Liver (tissue), 9 donors: Measurements from ENCODE around the gene SLC2A6. TPM values are rescaled to one million over a fixed set of nuclear protein-coding genes. Genes with fewer than 3 reads are reported as not detected.

Experiments used
- DNase-seq: peaks from one replicate; pipeline ENCODE4 v3.0.0-alpha.2; 2017; ENCODE audit warnings: low spot score
- H3K27ac ChIP-seq, 2 donors: one replicate each; pipeline ENCODE4 v1.7.0; 2013; ENCODE audit warnings: inconsistent platforms in 2 of 2, low read length in 2 of 2, control low read depth in 1 of 2, low read depth in 1 of 2, mild to moderate bottlenecking in 1 of 2
- H3K27me3 ChIP-seq, 4 donors: one replicate each; pipeline versions ENCODE4 v1.6.1 to v1.7.0; 2013; ENCODE audit warnings: low read length in 3 of 4, inconsistent platforms in 1 of 4, mild to moderate bottlenecking in 1 of 4, moderate library complexity in 1 of 4; ENCODE audit not compliant: control insufficient read depth in 4 of 4, insufficient read depth in 4 of 4
- H3K36me3 ChIP-seq, 4 donors: one replicate each; pipeline versions ENCODE4 v1.6.1 to v1.7.0; 2013; ENCODE audit warnings: low read length in 3 of 4, mild to moderate bottlenecking in 3 of 4, low read depth in 1 of 4, moderate library complexity in 1 of 4; ENCODE audit not compliant: control insufficient read depth in 4 of 4, insufficient read depth in 3 of 4
- H3K4me1 ChIP-seq, 4 donors: one replicate each; pipeline versions ENCODE4 v1.6.1 to v1.7.0; 2013; ENCODE audit warnings: low read length in 3 of 4, mild to moderate bottlenecking in 3 of 4, moderate library complexity in 1 of 4; ENCODE audit not compliant: control insufficient read depth in 4 of 4, insufficient read depth in 4 of 4
- H3K4me3 ChIP-seq, 3 donors: one replicate each; pipeline versions ENCODE4 v1.6.1 to v1.7.0; 2013; ENCODE audit warnings: low read length in 3 of 3, control low read depth in 1 of 3, low read depth in 1 of 3, mild to moderate bottlenecking in 1 of 3
- H3K9ac ChIP-seq, 2 donors: one replicate each; pipeline ENCODE4 v1.7.0; 2013; ENCODE audit warnings: low read length in 2 of 2, mild to moderate bottlenecking in 2 of 2, moderate library complexity in 2 of 2, control low read depth in 1 of 2, low read depth in 1 of 2
- H3K9me3 ChIP-seq, 4 donors: one replicate each; pipeline versions ENCODE4 v1.6.1 to v1.7.0; 2013; ENCODE audit warnings: low read length in 3 of 4; ENCODE audit not compliant: control insufficient read depth in 4 of 4
- EGR1 ChIP-seq, 2 donors: IDR thresholded peaks; 2 replicates each; pipeline ENCODE4 v1.6.1; 2016 to 2018; ENCODE audit warnings: antibody characterized with exemption in 2 of 2, low read depth in 2 of 2
- FOXA1 ChIP-seq: IDR thresholded peaks from 2 replicates; pipeline ENCODE4 v1.6.1; 2016; ENCODE audit warnings: antibody characterized with exemption
- FOXA2 ChIP-seq: IDR thresholded peaks from 2 replicates; pipeline ENCODE4 v1.6.1; 2016; ENCODE audit warnings: antibody characterized with exemption
- GABPA ChIP-seq, 2 donors: IDR thresholded peaks in 1 of 2; conservative IDR thresholded peaks in 1 of 2; 2 replicates each; pipeline ENCODE4 v1.6.1; 2016; ENCODE audit warnings: antibody characterized with exemption in 2 of 2, mild to moderate bottlenecking in 1 of 2, moderate library complexity in 1 of 2
- HNF4A ChIP-seq, 2 donors: conservative IDR thresholded peaks; 2 replicates each; pipeline ENCODE4 v1.6.1; 2016; ENCODE audit warnings: antibody characterized with exemption in 2 of 2, mild to moderate bottlenecking in 2 of 2
- HNF4G ChIP-seq: IDR thresholded peaks from 2 replicates; pipeline ENCODE4 v1.6.1; 2016; ENCODE audit warnings: antibody characterized with exemption
- JUND ChIP-seq, 2 donors: IDR thresholded peaks; 2 replicates each; pipeline ENCODE4 v1.6.1; 2016; ENCODE audit warnings: antibody characterized with exemption in 2 of 2
- NR2F2 ChIP-seq: IDR thresholded peaks from 2 replicates; pipeline ENCODE4 v1.6.1; 2016; ENCODE audit warnings: antibody characterized with exemption
- RAD21 ChIP-seq, 2 donors: IDR thresholded peaks; 2 replicates each; pipeline ENCODE4 v1.6.1; 2016; ENCODE audit warnings: antibody characterized with exemption in 2 of 2, mild to moderate bottlenecking in 2 of 2
- RXRA ChIP-seq, 2 donors: IDR thresholded peaks; 2 replicates each; pipeline ENCODE4 v1.6.1; 2017 to 2018; ENCODE audit warnings: antibody characterized with exemption in 2 of 2, mild to moderate bottlenecking in 1 of 2
- SP1 ChIP-seq: IDR thresholded peaks from 2 replicates; pipeline ENCODE4 v1.6.1; 2018; ENCODE audit warnings: antibody characterized with exemption, mild to moderate bottlenecking
- TAF1 ChIP-seq: conservative IDR thresholded peaks from 2 replicates; pipeline ENCODE4 v1.6.1; 2016; ENCODE audit warnings: antibody characterized with exemption, mild to moderate bottlenecking
- YY1 ChIP-seq: IDR thresholded peaks from 2 replicates; pipeline ENCODE4 v1.6.1; 2016; ENCODE audit warnings: antibody characterized with exemption, mild to moderate bottlenecking
- WGBS: extraction: QIAGEN DNeasy Blood & Tissue Kit; methylation state at CpG from one replicate; pipeline ENCODE4 v1.1.7; 2013; 5-methylcytosine and 5-hydroxymethylcytosine counted together
- polyA plus RNA-seq, 2 donors: library from polyadenylated mRNA; stranded (reverse) in 1 of 2; unstranded in 1 of 2; fragments of 200-250 nt in 1 of 2; fragments of >200 nt in 1 of 2; fragmentation: Nextera tagmentation in 1 of 2; extraction: Ambion mirVana in 1 of 2; gene quantifications; one replicate each; pipeline versions ENCODE4 v1.2.1 to v1.2.3, GENCODE V29; 2013 to 2015
- total RNA-seq, 2 donors: library from RNA; depleted of rRNA; stranded (reverse); fragments of >200 nt; gene quantifications; one replicate each; pipeline ENCODE4 v1.2.3, GENCODE V29; 2014
- TF ChIP-seq, protein P1 (sequence below): IDR thresholded peaks from 2 replicates; pipeline ENCODE4 v1.6.1; 2016; ENCODE audit warnings: antibody characterized with exemption, mild to moderate bottlenecking
- TF ChIP-seq, protein P2 (sequence below): IDR thresholded peaks from 2 replicates; pipeline ENCODE4 v1.6.1; 2016; ENCODE audit warnings: antibody characterized with exemption
- TF ChIP-seq, protein P3 (sequence below): IDR thresholded peaks from 2 replicates; pipeline ENCODE4 v1.6.1; 2016; ENCODE audit warnings: antibody characterized with exemption
- TF ChIP-seq, protein P4 (sequence below): IDR thresholded peaks from 2 replicates; pipeline ENCODE4 v1.6.1; 2016; ENCODE audit warnings: antibody characterized with exemption
- TF ChIP-seq, protein P5 (sequence below): fragments of 150-350 bp; IDR thresholded peaks from 2 replicates; pipeline ENCODE4 v1.5.1; 2017; ENCODE audit warnings: improper control_type of control experiment, low read depth, low read length; ENCODE audit not compliant: missing input control
- donor health status: healthy.
- donor health status: healthy.
- donor health status: healthy.
- donor health status: healthy.
- donor health status: healthy.

Gene SLC2A6
- total and polyA plus RNA-seq, 4 donors, result 1.7 to 3.9 (median 2.3) TPM

DNA sequence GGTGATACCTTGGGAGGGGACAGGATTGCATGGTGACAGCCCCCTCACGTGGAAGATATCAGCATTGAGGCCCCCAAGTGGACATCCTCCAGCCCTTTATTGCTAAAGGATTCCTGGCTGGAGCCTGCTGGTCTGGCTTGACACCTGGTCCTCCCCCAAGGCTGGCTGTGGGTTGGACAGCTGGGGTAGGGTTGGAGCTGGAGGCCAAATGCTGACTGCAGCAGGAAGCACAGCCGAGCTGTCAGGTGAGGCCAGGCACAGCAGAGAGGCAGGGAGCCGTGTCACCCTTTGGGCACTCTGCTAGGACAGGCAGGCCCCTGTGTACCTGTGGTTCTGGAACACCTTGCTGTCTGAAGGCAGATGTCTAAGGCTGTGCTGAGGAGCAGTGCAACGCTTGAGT, 16.9 kb downstream of the SLC2A6 start:
- Histone ChIP-seq H3K36me3 (peaks cover 2 to 12% (median 9%) of the 10 kb centered on the region in 4 donors), H3K4me3 (no peak overlapping the region), H3K9me3 (no peaks in the 10 kb centered on the region), H3K27ac (no peak overlapping the region), H3K4me1 (peaks cover 7 to 29% (median 21%) of the 10 kb centered on the region in 4 donors), H3K9ac (no peak overlapping the region), H3K27me3 (no peaks in the 10 kb centered on the region)
- WGBS, result 44% methylated on average over 4 of the region's 4 CpGs
- DNase-seq, result no peak
- TF ChIP-seq FOXA1 (no peak), GABPA (IDR thresholded peaks at IDR 0.05 in 1 of 2, conservative IDR thresholded peaks at IDR 0.05 in 1 of 2) (no peak), TAF1 (no peak), RAD21 (IDR thresholded peaks at IDR 0.05) (no peak), RXRA (IDR thresholded peaks at IDR 0.05) (no peak), JUND (IDR thresholded peaks at IDR 0.05) (no peak), NR2F2 (no peak), HNF4A (conservative IDR thresholded peaks at IDR 0.05) (no peak), YY1 (no peak), FOXA2 (no peak), HNF4G (no peak), SP1 (no peak), EGR1 (IDR thresholded peaks at IDR 0.05; ENCODE audit: low read depth in 2 of 2) (no peak)
- TF ChIP-seq, protein P1, sequence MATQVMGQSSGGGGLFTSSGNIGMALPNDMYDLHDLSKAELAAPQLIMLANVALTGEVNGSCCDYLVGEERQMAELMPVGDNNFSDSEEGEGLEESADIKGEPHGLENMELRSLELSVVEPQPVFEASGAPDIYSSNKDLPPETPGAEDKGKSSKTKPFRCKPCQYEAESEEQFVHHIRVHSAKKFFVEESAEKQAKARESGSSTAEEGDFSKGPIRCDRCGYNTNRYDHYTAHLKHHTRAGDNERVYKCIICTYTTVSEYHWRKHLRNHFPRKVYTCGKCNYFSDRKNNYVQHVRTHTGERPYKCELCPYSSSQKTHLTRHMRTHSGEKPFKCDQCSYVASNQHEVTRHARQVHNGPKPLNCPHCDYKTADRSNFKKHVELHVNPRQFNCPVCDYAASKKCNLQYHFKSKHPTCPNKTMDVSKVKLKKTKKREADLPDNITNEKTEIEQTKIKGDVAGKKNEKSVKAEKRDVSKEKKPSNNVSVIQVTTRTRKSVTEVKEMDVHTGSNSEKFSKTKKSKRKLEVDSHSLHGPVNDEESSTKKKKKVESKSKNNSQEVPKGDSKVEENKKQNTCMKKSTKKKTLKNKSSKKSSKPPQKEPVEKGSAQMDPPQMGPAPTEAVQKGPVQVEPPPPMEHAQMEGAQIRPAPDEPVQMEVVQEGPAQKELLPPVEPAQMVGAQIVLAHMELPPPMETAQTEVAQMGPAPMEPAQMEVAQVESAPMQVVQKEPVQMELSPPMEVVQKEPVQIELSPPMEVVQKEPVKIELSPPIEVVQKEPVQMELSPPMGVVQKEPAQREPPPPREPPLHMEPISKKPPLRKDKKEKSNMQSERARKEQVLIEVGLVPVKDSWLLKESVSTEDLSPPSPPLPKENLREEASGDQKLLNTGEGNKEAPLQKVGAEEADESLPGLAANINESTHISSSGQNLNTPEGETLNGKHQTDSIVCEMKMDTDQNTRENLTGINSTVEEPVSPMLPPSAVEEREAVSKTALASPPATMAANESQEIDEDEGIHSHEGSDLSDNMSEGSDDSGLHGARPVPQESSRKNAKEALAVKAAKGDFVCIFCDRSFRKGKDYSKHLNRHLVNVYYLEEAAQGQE, result no peak
- TF ChIP-seq, protein P2, sequence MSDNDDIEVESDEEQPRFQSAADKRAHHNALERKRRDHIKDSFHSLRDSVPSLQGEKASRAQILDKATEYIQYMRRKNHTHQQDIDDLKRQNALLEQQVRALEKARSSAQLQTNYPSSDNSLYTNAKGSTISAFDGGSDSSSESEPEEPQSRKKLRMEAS, result no peak
- TF ChIP-seq, protein P3, sequence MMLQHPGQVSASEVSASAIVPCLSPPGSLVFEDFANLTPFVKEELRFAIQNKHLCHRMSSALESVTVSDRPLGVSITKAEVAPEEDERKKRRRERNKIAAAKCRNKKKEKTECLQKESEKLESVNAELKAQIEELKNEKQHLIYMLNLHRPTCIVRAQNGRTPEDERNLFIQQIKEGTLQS, result no peak
- TF ChIP-seq, protein P4, sequence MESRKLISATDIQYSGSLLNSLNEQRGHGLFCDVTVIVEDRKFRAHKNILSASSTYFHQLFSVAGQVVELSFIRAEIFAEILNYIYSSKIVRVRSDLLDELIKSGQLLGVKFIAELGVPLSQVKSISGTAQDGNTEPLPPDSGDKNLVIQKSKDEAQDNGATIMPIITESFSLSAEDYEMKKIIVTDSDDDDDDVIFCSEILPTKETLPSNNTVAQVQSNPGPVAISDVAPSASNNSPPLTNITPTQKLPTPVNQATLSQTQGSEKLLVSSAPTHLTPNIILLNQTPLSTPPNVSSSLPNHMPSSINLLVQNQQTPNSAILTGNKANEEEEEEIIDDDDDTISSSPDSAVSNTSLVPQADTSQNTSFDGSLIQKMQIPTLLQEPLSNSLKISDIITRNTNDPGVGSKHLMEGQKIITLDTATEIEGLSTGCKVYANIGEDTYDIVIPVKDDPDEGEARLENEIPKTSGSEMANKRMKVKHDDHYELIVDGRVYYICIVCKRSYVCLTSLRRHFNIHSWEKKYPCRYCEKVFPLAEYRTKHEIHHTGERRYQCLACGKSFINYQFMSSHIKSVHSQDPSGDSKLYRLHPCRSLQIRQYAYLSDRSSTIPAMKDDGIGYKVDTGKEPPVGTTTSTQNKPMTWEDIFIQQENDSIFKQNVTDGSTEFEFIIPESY, result no peak
- TF ChIP-seq, protein P5, sequence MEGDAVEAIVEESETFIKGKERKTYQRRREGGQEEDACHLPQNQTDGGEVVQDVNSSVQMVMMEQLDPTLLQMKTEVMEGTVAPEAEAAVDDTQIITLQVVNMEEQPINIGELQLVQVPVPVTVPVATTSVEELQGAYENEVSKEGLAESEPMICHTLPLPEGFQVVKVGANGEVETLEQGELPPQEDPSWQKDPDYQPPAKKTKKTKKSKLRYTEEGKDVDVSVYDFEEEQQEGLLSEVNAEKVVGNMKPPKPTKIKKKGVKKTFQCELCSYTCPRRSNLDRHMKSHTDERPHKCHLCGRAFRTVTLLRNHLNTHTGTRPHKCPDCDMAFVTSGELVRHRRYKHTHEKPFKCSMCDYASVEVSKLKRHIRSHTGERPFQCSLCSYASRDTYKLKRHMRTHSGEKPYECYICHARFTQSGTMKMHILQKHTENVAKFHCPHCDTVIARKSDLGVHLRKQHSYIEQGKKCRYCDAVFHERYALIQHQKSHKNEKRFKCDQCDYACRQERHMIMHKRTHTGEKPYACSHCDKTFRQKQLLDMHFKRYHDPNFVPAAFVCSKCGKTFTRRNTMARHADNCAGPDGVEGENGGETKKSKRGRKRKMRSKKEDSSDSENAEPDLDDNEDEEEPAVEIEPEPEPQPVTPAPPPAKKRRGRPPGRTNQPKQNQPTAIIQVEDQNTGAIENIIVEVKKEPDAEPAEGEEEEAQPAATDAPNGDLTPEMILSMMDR, result no peak
